Measurements from ENCODE around the gene GRIP2.
A peak's percentile ranks its signal among the peaks of the same experiment; 100 is the strongest.

GRIP2 gene

GRCh38 chr3:14553871-14554270, 13.7 kb upstream of the GRIP2 start:
- H3K4me3 ChIP-seq (replicated peaks; ENCODE audit: low read depth, low read length): no peak overlapping the region
- TF ChIP-seq CTCF (IDR thresholded peaks at IDR 0.05; ENCODE audit: low read depth, low read length, missing control alignments): no peak
- no peak for DNase-seq (ENCODE audit: extremely low read depth, low read depth)

- DNase-seq (ENCODE audit: extremely low read depth, low read depth): no peak
- no peak for TF ChIP-seq CTCF (IDR thresholded peaks at IDR 0.05; ENCODE audit: low read depth, low read length, missing control alignments)
- no peak overlapping the region for H3K4me3 ChIP-seq (replicated peaks; ENCODE audit: low read depth, low read length)
Measured at GRCh38 chr3:14552717-14553116, 12.6 kb upstream of the GRIP2 start.

GRCh38 chr3:14552041-14552648, 12.0 kb upstream of the GRIP2 start:
- DNase-seq (ENCODE audit: extremely low read depth, low read depth): no peak
- no peak for TF ChIP-seq CTCF (IDR thresholded peaks at IDR 0.05; ENCODE audit: low read depth, low read length, missing control alignments)
- no peak overlapping the region for H3K4me3 ChIP-seq (replicated peaks; ENCODE audit: low read depth, low read length)

- DNase-seq (ENCODE audit: extremely low read depth, low read depth): no peak
- H3K4me3 ChIP-seq (replicated peaks; ENCODE audit: low read depth, low read length): no peak overlapping the region
- TF ChIP-seq CTCF (IDR thresholded peaks at IDR 0.05; ENCODE audit: low read depth, low read length, missing control alignments): no peak
Measured at GRCh38 chr3:14550651-14551611, 10.8 kb upstream of the GRIP2 start.

GRCh38 chr3:14550181-14550580, 10.0 kb upstream of the GRIP2 start:
- no peak for TF ChIP-seq CTCF (IDR thresholded peaks at IDR 0.05; ENCODE audit: low read depth, low read length, missing control alignments)
- H3K4me3 ChIP-seq (replicated peaks; ENCODE audit: low read depth, low read length): no peak overlapping the region
- DNase-seq (ENCODE audit: extremely low read depth, low read depth): no peak

- TF ChIP-seq CTCF (IDR thresholded peaks at IDR 0.05; ENCODE audit: low read depth, low read length, missing control alignments): peak; percentile 16
- H3K4me3 ChIP-seq (replicated peaks; ENCODE audit: low read depth, low read length): no peak overlapping the region
- DNase-seq (ENCODE audit: extremely low read depth, low read depth): no peak
Measured at GRCh38 chr3:14549256-14549919, 9.2 kb upstream of the GRIP2 start.

Data from HFF-Myc (cell line).